HepG2 (cell line): ENCODE results near the gene LCTL. TPM values are rescaled to one million over a fixed set of nuclear protein-coding genes. Genes with fewer than 3 reads are reported as not detected.

ENCODE experiments used
- ATAC-seq: fragments of 200-7000 bp; cut with Tn5 transposase; 3 replicates; pipeline ENCODE4 v1.9.1; 2020; ENCODE audit warnings: mild to moderate bottlenecking, moderate library complexity
- BruUV-seq: library from RNA; stranded (reverse); fragments of 400-500 nt; replicated peaks from 2 replicates; lab custom pipeline; 2021; lab: Mats Ljungman, UMichigan
- CTCF ChIA-PET: fragments of 300-600 bp; formaldehyde crosslinking; extraction: SDS; loops from one replicate; lab custom pipeline; 2021; ENCODE audit warnings: low total read pairs, inconsistent platforms, low intra/inter-chr PET ratio; lab: Yijun Ruan, JAX
- POLR2A ChIA-PET: fragments of 350-600 bp; sonication (Branson Sonifier 250); formaldehyde crosslinking; loops from one replicate; lab custom pipeline; 2020; ENCODE audit warnings: antibody characterized with exemption, inconsistent platforms; lab: Yijun Ruan, JAX
- DNase-seq: peaks from one replicate; pipeline ENCODE4 v3.0.0-alpha.2; 2015; ENCODE audit warnings: low spot score
- FAIRE-seq: peaks from 3 replicates; lab custom pipeline; 2011; peaks lifted over from hg19 to GRCh38; lab: Jason Lieb, UNC
- H2AFZ ChIP-seq: one replicate; pipeline ENCODE4 v1.6.1; 2011; ENCODE audit warnings: low read length, inconsistent platforms
- H3K27ac ChIP-seq: fragments of 300-600 bp; 3 replicates; pipeline ENCODE4 v1.8.0; 2011; ENCODE audit warnings: mixed run types, mild to moderate bottlenecking, mixed read lengths, low read length, inconsistent platforms; ENCODE audit not compliant: insufficient read depth; ENCODE audit errors: extremely low read length
- H3K27me3 ChIP-seq, 2 experiments: fragments of 200-600 bp in 1 of 2; 2 replicates in 1 of 2; 3 replicates in 1 of 2; pipeline versions ENCODE4 v1.6.0 to v1.8.0; 2011; ENCODE audit warnings: low read length in 2 of 2, mild to moderate bottlenecking in 2 of 2, moderate library complexity in 2 of 2, inconsistent platforms in 1 of 2; ENCODE audit not compliant: insufficient read depth in 2 of 2, control insufficient read depth in 1 of 2
- H3K36me3 ChIP-seq, 2 experiments: fragments of 200-600 bp in 1 of 2; replicated peaks in 1 of 2; 2 replicates in 1 of 2; 3 replicates in 1 of 2; pipeline versions ENCODE4 v1.5.1 to v1.8.0; 2011; ENCODE audit warnings: low read length in 2 of 2, inconsistent platforms in 1 of 2; ENCODE audit not compliant: insufficient read depth in 2 of 2, control insufficient read depth in 1 of 2
- H3K4me1 ChIP-seq: 2 replicates; pipeline ENCODE4 v1.5.1; 2012; ENCODE audit warnings: low read length, inconsistent platforms; ENCODE audit not compliant: insufficient read depth
- H3K4me2 ChIP-seq: 2 replicates; pipeline ENCODE4 v1.6.0; 2011; ENCODE audit warnings: low read depth, low read length, inconsistent platforms
- H3K4me3 ChIP-seq, 3 experiments: fragments of 200-600 bp in 1 of 3; sonication (generic), shearing (Covaris generic) in 1 of 3; replicated peaks in 1 of 3; 2 replicates each; pipeline ENCODE4 v1.5.1; 2011 to 2016; ENCODE audit warnings: low read length in 3 of 3, inconsistent platforms in 2 of 3, low read depth in 2 of 3, mild to moderate bottlenecking in 2 of 3, control low read depth in 1 of 3, mixed read lengths in 1 of 3; ENCODE audit not compliant: insufficient read depth in 1 of 3
- H3K79me2 ChIP-seq: one replicate; pipeline ENCODE4 v1.6.1; 2011; ENCODE audit warnings: low read length, inconsistent platforms; ENCODE audit not compliant: insufficient read depth
- H3K9ac ChIP-seq: 2 replicates; pipeline ENCODE4 v1.6.0; 2011; ENCODE audit warnings: mild to moderate bottlenecking, low read depth, low read length, inconsistent platforms; ENCODE audit not compliant: insufficient read depth
- H3K9me3 ChIP-seq: 2 replicates; pipeline ENCODE4 v1.5.1; 2012; ENCODE audit warnings: mild to moderate bottlenecking, low read length
- H4K20me1 ChIP-seq: 2 replicates; pipeline ENCODE4 v1.6.0; 2011; ENCODE audit warnings: inconsistent platforms, mild to moderate bottlenecking, low read length, moderate library complexity; ENCODE audit not compliant: insufficient read depth
- ATF7 ChIP-seq, 2 experiments: fragments of 450-650 bp in 1 of 2; sonication (generic) in 1 of 2; formaldehyde crosslinking in 1 of 2; IDR thresholded peaks; 2 replicates each; pipeline versions ENCODE4 v1.4.0 to v1.6.1; 2016 to 2020; ENCODE audit warnings: antibody characterized with exemption in 1 of 2, mild to moderate bottlenecking in 1 of 2, missing genetic modification reagents in 1 of 2
- KDM2A ChIP-seq: sonication (generic); formaldehyde crosslinking; IDR thresholded peaks from 2 replicates; pipeline ENCODE4 v1.4.0; 2020; ENCODE audit warnings: low read depth, missing genetic modification reagents, borderline replicate concordance
- MIXL1 ChIP-seq: IDR thresholded peaks from 2 replicates; pipeline ENCODE4 v1.6.1; 2016
- PHF5A ChIP-seq: IDR thresholded peaks from one replicate; pipeline ENCODE4 v1.6.1; 2018; ENCODE audit warnings: low read depth, missing genetic modification reagents; ENCODE audit not compliant: unreplicated experiment
- SIX4 ChIP-seq: sonication (generic); formaldehyde crosslinking; IDR thresholded peaks from 2 replicates; pipeline ENCODE4 v1.4.0; 2020; ENCODE audit warnings: missing genetic modification reagents
- ZNF224 ChIP-seq: sonication (generic); formaldehyde crosslinking; IDR thresholded peaks from 2 replicates; pipeline ENCODE4 v1.5.0; 2020; ENCODE audit warnings: mild to moderate bottlenecking, missing genetic modification reagents
- ZNF230 ChIP-seq: sonication (generic); formaldehyde crosslinking; IDR thresholded peaks from 2 replicates; pipeline ENCODE4 v1.4.0; 2020; ENCODE audit warnings: mild to moderate bottlenecking, missing genetic modification reagents
- ZNF33B ChIP-seq: sonication (generic); formaldehyde crosslinking; IDR thresholded peaks from 2 replicates; pipeline ENCODE4 v1.5.1; 2020; ENCODE audit warnings: mild to moderate bottlenecking, missing genetic modification reagents
- ZNF552 ChIP-seq: sonication (generic); formaldehyde crosslinking; IDR thresholded peaks from 2 replicates; pipeline ENCODE4 v1.9.0; 2022; ENCODE audit warnings: missing genetic modification reagents, mild to moderate bottlenecking, borderline replicate concordance
- ZNF564 ChIP-seq: sonication (generic); formaldehyde crosslinking; IDR thresholded peaks from 2 replicates; pipeline ENCODE4 v1.8.1; 2023; ENCODE audit warnings: mild to moderate bottlenecking, missing genetic modification reagents
- WGBS: methylation state at CpG from one replicate; pipeline ENCODE4 v1.1.6; 2017; ENCODE audit warnings: low lambda C conversion rate; 5-methylcytosine and 5-hydroxymethylcytosine counted together
- in situ Hi-C: cut with HindIII; loops from 2 replicates; pipeline ENCODE4 v1.10.0; 2017; ENCODE audit warnings: low pct_unique_long_range_greater_than_20kb; ENCODE audit not compliant: extremely low pct_ligation_motif_present
- intact Hi-C: fragments of 100-400 bp; cut with micrococcal nuclease; formaldehyde crosslinking; loops from one replicate; pipeline ENCODE4 v1.10.0; 2022; ENCODE audit not compliant: unreplicated experiment
- polyA plus RNA-seq, 8 experiments: library from polyadenylated mRNA; depleted of rRNA in 3 of 8; stranded (reverse) in 7 of 8; unstranded in 1 of 8; fragments of >200 nt; fragmentation: Illumina TruSeq in 4 of 8; extraction: Trizol in 4 of 8; gene quantifications; 2 replicates each; pipeline versions ENCODE4 v1.2.1 to v1.2.3, GENCODE V29; 2011 to 2016; ENCODE audit warnings: low read depth in 4 of 8, missing spikeins in 1 of 8, mixed read lengths in 1 of 8; ENCODE audit not compliant: insufficient read depth in 1 of 8
- total RNA-seq, 5 experiments: library from RNA; depleted of rRNA; stranded (reverse); fragments of >200 nt; fragmentation: Illumina TruSeq; extraction: Trizol; gene quantifications; 2 replicates each; pipeline ENCODE4 v1.2.3, GENCODE V29; 2016; ENCODE audit warnings: low read depth in 1 of 5
- TF ChIP-seq, protein P1 (sequence below): sonication (generic); formaldehyde crosslinking; IDR thresholded peaks from 2 replicates; pipeline ENCODE4 v1.4.0; 2020; ENCODE audit warnings: missing genetic modification reagents, low read depth, mild to moderate bottlenecking, borderline replicate concordance
- TF ChIP-seq, protein P2 (sequence below): sonication (generic); formaldehyde crosslinking; IDR thresholded peaks from 2 replicates; pipeline ENCODE4 v1.5.0; 2020; ENCODE audit warnings: missing genetic modification reagents, mild to moderate bottlenecking, borderline replicate concordance
- TF ChIP-seq, protein P3 (sequence below): IDR thresholded peaks from 2 replicates; pipeline ENCODE4 v1.6.1; 2012; ENCODE audit warnings: low read length, improper control_type of control experiment
- TF ChIP-seq, protein P4 (sequence below): sonication (generic); formaldehyde crosslinking; IDR thresholded peaks from 2 replicates; pipeline ENCODE4 v1.4.0; 2020; ENCODE audit warnings: mild to moderate bottlenecking, missing genetic modification reagents

The LCTL gene
- total and polyA plus RNA-seq, 2 of the 13 experiments (the other 11 are each of a cell fraction or from before 2014, with no cell fraction given) = 0.96 to 1.4 TPM

DNA sequence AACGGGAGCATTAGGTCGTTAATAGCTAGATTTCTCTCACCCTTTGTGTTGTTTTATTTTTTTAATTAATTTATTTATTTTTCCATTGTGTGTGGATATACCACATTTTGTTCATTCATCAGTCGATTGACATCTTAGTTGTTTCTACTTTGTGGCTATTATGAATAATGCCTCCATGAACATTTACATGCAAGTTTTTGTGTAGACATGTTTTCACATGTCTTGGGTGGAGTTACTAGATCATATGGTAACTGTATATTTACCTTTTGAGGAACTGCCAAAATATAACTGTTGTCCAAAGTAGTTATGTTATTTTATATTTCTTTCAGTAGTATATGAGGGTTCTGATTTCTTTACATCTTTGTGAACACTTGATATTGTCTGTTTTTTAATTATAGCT lies 41.9 kb downstream of the LCTL start (continued):
- TF ChIP-seq, protein P1, sequence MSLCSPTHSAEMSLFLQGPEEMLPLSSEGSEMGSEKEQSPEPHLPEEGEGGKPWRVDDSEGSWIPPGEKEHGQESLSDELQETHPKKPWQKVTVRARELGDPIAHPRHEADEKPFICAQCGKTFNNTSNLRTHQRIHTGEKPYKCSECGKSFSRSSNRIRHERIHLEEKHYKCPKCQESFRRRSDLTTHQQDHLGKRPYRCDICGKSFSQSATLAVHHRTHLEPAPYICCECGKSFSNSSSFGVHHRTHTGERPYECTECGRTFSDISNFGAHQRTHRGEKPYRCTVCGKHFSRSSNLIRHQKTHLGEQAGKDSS = no peak
- no peak for TF ChIP-seq ZNF224 (CRISPR knock-in tag)
- TF ChIP-seq PHF5A = no peak

DNA sequence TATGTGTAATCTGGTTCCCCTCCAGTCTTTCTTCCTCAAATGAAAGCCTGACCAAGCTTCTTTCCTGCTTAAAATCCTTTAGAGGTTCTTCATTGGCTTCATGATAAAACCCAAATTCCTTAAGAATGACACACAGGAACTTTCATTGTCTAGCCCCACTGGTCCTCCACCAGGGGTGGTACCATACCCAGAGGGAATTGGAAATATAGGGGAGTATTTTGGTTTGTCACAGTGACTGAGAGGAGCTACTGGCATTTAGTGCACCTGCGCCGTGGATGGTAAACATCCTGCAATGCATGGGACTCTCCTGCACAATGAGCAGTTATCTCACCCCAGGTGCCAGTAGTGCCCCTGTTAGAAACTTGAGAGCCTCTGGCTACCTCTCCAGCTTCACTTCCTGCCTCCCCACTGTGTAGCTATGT lies 49.9 kb downstream of the LCTL start:
- in situ Hi-C loops = no loop called here
- no peak for FAIRE-seq
- Histone ChIP-seq H3K36me3 (peaks cover 5 to 26% of the 10 kb centered on the region in 2 experiments; a peak in 4 of 5 replicates), H3K4me3 (no peak overlapping the region), H3K9ac (no peak overlapping the region), H3K4me1 (no peaks in the 10 kb centered on the region), H2AFZ (no peak overlapping the region), H4K20me1 (no peaks in the 10 kb centered on the region), H3K27ac (no peak overlapping the region), H3K4me2 (no peak overlapping the region), H3K27me3 (no peaks in the 10 kb centered on the region), H3K79me2 (no peaks in the 10 kb centered on the region), H3K9me3 (no peaks in the 10 kb centered on the region)
- CTCF ChIA-PET = no interaction called here
- no peak for DNase-seq
- BruUV-seq = no TSS peak
- POLR2A ChIA-PET = no interaction called here
- WGBS = 100% methylated on average over 2 of the region's 2 CpGs
- intact Hi-C loops = no loop called here
- ATAC-seq = no peak
- TF ChIP-seq, protein P2, sequence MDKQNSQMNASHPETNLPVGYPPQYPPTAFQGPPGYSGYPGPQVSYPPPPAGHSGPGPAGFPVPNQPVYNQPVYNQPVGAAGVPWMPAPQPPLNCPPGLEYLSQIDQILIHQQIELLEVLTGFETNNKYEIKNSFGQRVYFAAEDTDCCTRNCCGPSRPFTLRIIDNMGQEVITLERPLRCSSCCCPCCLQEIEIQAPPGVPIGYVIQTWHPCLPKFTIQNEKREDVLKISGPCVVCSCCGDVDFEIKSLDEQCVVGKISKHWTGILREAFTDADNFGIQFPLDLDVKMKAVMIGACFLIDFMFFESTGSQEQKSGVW (CRISPR knock-in tag) = no peak
- TF ChIP-seq ZNF552 (CRISPR knock-in tag) = no peak
- no peak for TF ChIP-seq SIX4
- no peak for TF ChIP-seq ZNF33B (CRISPR knock-in tag)
- no peak for TF ChIP-seq ATF7 (IDR thresholded peaks at IDR 0.05)
- TF ChIP-seq ATF7 (CRISPR knock-in tag; IDR thresholded peaks at IDR 0.05) = no peak
- TF ChIP-seq KDM2A (CRISPR knock-in tag) = no peak
- no peak for TF ChIP-seq ZNF564 (CRISPR knock-in tag)
- TF ChIP-seq, protein P3, sequence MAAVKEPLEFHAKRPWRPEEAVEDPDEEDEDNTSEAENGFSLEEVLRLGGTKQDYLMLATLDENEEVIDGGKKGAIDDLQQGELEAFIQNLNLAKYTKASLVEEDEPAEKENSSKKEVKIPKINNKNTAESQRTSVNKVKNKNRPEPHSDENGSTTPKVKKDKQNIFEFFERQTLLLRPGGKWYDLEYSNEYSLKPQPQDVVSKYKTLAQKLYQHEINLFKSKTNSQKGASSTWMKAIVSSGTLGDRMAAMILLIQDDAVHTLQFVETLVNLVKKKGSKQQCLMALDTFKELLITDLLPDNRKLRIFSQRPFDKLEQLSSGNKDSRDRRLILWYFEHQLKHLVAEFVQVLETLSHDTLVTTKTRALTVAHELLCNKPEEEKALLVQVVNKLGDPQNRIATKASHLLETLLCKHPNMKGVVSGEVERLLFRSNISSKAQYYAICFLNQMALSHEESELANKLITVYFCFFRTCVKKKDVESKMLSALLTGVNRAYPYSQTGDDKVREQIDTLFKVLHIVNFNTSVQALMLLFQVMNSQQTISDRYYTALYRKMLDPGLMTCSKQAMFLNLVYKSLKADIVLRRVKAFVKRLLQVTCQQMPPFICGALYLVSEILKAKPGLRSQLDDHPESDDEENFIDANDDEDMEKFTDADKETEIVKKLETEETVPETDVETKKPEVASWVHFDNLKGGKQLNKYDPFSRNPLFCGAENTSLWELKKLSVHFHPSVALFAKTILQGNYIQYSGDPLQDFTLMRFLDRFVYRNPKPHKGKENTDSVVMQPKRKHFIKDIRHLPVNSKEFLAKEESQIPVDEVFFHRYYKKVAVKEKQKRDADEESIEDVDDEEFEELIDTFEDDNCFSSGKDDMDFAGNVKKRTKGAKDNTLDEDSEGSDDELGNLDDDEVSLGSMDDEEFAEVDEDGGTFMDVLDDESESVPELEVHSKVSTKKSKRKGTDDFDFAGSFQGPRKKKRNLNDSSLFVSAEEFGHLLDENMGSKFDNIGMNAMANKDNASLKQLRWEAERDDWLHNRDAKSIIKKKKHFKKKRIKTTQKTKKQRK = no peak
- TF ChIP-seq, protein P4, sequence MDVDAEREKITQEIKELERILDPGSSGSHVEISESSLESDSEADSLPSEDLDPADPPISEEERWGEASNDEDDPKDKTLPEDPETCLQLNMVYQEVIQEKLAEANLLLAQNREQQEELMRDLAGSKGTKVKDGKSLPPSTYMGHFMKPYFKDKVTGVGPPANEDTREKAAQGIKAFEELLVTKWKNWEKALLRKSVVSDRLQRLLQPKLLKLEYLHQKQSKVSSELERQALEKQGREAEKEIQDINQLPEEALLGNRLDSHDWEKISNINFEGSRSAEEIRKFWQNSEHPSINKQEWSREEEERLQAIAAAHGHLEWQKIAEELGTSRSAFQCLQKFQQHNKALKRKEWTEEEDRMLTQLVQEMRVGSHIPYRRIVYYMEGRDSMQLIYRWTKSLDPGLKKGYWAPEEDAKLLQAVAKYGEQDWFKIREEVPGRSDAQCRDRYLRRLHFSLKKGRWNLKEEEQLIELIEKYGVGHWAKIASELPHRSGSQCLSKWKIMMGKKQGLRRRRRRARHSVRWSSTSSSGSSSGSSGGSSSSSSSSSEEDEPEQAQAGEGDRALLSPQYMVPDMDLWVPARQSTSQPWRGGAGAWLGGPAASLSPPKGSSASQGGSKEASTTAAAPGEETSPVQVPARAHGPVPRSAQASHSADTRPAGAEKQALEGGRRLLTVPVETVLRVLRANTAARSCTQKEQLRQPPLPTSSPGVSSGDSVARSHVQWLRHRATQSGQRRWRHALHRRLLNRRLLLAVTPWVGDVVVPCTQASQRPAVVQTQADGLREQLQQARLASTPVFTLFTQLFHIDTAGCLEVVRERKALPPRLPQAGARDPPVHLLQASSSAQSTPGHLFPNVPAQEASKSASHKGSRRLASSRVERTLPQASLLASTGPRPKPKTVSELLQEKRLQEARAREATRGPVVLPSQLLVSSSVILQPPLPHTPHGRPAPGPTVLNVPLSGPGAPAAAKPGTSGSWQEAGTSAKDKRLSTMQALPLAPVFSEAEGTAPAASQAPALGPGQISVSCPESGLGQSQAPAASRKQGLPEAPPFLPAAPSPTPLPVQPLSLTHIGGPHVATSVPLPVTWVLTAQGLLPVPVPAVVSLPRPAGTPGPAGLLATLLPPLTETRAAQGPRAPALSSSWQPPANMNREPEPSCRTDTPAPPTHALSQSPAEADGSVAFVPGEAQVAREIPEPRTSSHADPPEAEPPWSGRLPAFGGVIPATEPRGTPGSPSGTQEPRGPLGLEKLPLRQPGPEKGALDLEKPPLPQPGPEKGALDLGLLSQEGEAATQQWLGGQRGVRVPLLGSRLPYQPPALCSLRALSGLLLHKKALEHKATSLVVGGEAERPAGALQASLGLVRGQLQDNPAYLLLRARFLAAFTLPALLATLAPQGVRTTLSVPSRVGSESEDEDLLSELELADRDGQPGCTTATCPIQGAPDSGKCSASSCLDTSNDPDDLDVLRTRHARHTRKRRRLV (CRISPR knock-in tag) = no peak
- no peak for TF ChIP-seq ZNF230
- no peak for TF ChIP-seq MIXL1 (CRISPR knock-in tag)
